ENCODE data around the gene SPATS1.

DNA sequence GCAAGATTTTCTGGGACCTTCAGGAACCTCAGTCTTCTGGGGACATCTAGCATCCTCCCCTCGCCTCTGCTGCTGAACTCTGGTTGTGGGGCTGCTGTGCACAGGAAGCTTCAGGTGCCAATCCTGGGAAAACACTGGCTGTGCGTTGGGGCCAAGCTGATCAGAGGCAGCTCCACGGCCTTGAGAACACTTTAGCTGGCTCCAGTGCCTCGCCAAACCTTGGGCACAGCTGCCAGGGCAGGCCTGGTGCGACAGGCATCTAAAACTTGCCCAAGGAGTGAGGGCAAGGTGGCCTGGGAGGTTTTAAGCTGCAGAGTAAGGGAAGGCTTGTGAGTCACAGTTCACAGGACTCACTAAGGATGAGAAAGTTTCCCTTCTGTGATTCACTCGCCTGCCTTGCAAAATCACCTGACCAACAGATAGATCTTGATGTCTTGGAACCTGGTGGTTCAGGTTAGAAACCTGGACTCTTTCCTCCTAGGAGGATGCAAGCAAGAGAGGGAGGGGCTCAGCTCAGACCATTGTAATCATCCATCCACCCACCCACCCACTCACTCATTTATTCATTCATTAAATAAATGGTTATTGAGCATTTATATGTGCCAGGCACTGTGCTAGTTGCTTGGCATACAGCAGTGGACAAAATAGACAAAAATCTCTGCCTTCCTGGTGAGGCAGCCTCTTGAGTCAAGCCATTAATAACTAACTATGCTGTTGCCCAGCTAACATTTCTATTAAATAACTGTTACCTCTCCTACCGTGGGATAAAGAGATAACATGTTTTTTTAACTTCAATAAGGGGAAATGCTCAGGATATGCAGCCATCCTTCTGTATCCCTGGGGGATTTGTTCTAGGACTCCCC lies 2.5 kb upstream of the SPATS1 start:
- TF ChIP-seq EZH2 (IDR thresholded peaks at IDR 0.05; ENCODE audit: insufficient read depth, low read length): no peak
- TF ChIP-seq, protein P1, sequence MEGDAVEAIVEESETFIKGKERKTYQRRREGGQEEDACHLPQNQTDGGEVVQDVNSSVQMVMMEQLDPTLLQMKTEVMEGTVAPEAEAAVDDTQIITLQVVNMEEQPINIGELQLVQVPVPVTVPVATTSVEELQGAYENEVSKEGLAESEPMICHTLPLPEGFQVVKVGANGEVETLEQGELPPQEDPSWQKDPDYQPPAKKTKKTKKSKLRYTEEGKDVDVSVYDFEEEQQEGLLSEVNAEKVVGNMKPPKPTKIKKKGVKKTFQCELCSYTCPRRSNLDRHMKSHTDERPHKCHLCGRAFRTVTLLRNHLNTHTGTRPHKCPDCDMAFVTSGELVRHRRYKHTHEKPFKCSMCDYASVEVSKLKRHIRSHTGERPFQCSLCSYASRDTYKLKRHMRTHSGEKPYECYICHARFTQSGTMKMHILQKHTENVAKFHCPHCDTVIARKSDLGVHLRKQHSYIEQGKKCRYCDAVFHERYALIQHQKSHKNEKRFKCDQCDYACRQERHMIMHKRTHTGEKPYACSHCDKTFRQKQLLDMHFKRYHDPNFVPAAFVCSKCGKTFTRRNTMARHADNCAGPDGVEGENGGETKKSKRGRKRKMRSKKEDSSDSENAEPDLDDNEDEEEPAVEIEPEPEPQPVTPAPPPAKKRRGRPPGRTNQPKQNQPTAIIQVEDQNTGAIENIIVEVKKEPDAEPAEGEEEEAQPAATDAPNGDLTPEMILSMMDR (IDR thresholded peaks at IDR 0.05; ENCODE audit: insufficient read depth, low read depth, low read length): no peak

All from astrocyte (in vitro differentiated cells and primary cell).